Neural cell (in vitro differentiated cells): ENCODE results near the gene UBE2H.

Experiments used
- EP300 ChIP-seq: fragments of 450-650 bp; conservative IDR thresholded peaks from 2 replicates; pipeline ENCODE4 v1.6.1; 2014; ENCODE audit warnings: antibody characterized with exemption, mild to moderate bottlenecking, moderate library complexity; ENCODE audit not compliant: poor library complexity, severe bottlenecking
- EZH2 ChIP-seq: fragments of 200-600, 300-800 bp; shearing (Covaris generic), sonication (generic); IDR thresholded peaks from 2 replicates; pipeline ENCODE4 v1.6.1; 2014; ENCODE audit warnings: antibody characterized with exemption, low read length, borderline replicate concordance, mild to moderate bottlenecking; ENCODE audit not compliant: insufficient read depth, poor library complexity, severe bottlenecking
- POLR2AphosphoS5 ChIP-seq: IDR thresholded peaks from 2 replicates; pipeline ENCODE4 v1.6.1; 2012
- RAD21 ChIP-seq: fragments of 450-650 bp; conservative IDR thresholded peaks from 2 replicates; pipeline ENCODE4 v1.6.1; 2014; ENCODE audit warnings: antibody characterized with exemption, mild to moderate bottlenecking, moderate library complexity
- REST ChIP-seq: IDR thresholded peaks from 2 replicates; pipeline ENCODE4 v1.6.1; 2012; ENCODE audit warnings: borderline replicate concordance
- TF ChIP-seq, protein P1 (sequence below): fragments of 450-650 bp; IDR thresholded peaks from 2 replicates; pipeline ENCODE4 v1.5.1; 2014; ENCODE audit warnings: antibody characterized with exemption, mild to moderate bottlenecking, moderate library complexity; ENCODE audit not compliant: poor library complexity, severe bottlenecking

- TF ChIP-seq, protein P1, sequence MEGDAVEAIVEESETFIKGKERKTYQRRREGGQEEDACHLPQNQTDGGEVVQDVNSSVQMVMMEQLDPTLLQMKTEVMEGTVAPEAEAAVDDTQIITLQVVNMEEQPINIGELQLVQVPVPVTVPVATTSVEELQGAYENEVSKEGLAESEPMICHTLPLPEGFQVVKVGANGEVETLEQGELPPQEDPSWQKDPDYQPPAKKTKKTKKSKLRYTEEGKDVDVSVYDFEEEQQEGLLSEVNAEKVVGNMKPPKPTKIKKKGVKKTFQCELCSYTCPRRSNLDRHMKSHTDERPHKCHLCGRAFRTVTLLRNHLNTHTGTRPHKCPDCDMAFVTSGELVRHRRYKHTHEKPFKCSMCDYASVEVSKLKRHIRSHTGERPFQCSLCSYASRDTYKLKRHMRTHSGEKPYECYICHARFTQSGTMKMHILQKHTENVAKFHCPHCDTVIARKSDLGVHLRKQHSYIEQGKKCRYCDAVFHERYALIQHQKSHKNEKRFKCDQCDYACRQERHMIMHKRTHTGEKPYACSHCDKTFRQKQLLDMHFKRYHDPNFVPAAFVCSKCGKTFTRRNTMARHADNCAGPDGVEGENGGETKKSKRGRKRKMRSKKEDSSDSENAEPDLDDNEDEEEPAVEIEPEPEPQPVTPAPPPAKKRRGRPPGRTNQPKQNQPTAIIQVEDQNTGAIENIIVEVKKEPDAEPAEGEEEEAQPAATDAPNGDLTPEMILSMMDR = peak; percentile 88
- TF ChIP-seq POLR2AphosphoS5 (no peak), RAD21 (peak; percentile 75), REST (no peak), EP300 (no peak), EZH2 (no peak)
Observed at GRCh38 chr7:129829737-129830631, 122.8 kb downstream of the UBE2H start.
